Gastroesophageal sphincter (tissue), 4 donors: ENCODE measurements around the gene SUPT3H. TPM values are rescaled to one million over a fixed set of nuclear protein-coding genes. Genes with fewer than 3 reads are reported as not detected.
"Not testable (repeated sequence)": the region's sequence is repeated elsewhere in the genome, so short reads cannot be mapped to it uniquely, and the experiment has no call there.

Experiments
- ATAC-seq: fragments of 150-250 bp; one replicate; pipeline ENCODE4 v1.9.1; 2016; ENCODE audit warnings: mild to moderate bottlenecking, moderate library complexity
- H3K27ac ChIP-seq, 4 donors: fragments of 200-600 bp; sonication (generic) in 3 of 4; 1 replicate in 3 of 4; 2 replicates in 1 of 4; pipeline ENCODE4 v1.5.1; 2016 to 2019
- H3K27me3 ChIP-seq: fragments of 200-600 bp; sonication (generic); one replicate; pipeline ENCODE4 v1.5.1; 2019
- H3K36me3 ChIP-seq, 2 donors: fragments of 200-600 bp; sonication (generic); one replicate each; pipeline ENCODE4 v1.5.1; 2019; ENCODE audit warnings: control low read depth in 1 of 2
- H3K4me1 ChIP-seq, 3 donors: fragments of 200-600 bp; sonication (generic); 1 replicate in 2 of 3; 2 replicates in 1 of 3; pipeline ENCODE4 v1.5.1; 2016 to 2019; ENCODE audit warnings: control low read depth in 2 of 3
- H3K4me3 ChIP-seq, 2 donors: fragments of 200-600 bp; sonication (generic); one replicate each; pipeline ENCODE4 v1.5.1; 2019; ENCODE audit warnings: mild to moderate bottlenecking in 1 of 2, moderate library complexity in 1 of 2
- H3K9me3 ChIP-seq, 3 donors: fragments of 200-600 bp; sonication (generic); one replicate each; pipeline ENCODE4 v1.5.1; 2017 to 2019; ENCODE audit warnings: control low read depth in 2 of 3
- EP300 ChIP-seq: sonication (generic); formaldehyde crosslinking; IDR thresholded peaks from one replicate; pipeline ENCODE4 v1.6.1; 2017; ENCODE audit warnings: antibody characterized with exemption, mild to moderate bottlenecking
- POLR2A ChIP-seq, 2 donors: fragments of 450-650 bp; IDR thresholded peaks; one replicate each; pipeline ENCODE4 v1.6.1; 2017; ENCODE audit warnings: antibody characterized with exemption in 2 of 2, mild to moderate bottlenecking in 2 of 2, moderate library complexity in 1 of 2
- POLR2AphosphoS5 ChIP-seq: sonication (generic); formaldehyde crosslinking; IDR thresholded peaks from one replicate; pipeline ENCODE4 v1.6.1; 2017; ENCODE audit warnings: antibody characterized with exemption
- WGBS, 2 donors: methylation state at CpG; one replicate each; pipeline ENCODE4 v1.1.5; 2018; ENCODE audit warnings: low coverage in 1 of 2; 5-methylcytosine and 5-hydroxymethylcytosine counted together
- total RNA-seq, 4 donors: library from RNA; depleted of rRNA; stranded (reverse); fragments of >200 nt; gene quantifications; one replicate each; pipeline ENCODE4 v1.1.0, GENCODE V29; 2016
- TF ChIP-seq, protein P1 (sequence below), 4 experiments: fragments of 200-600 bp in 2 of 4; fragments of 450-650 bp in 2 of 4; sonication (generic) in 1 of 4; IDR thresholded peaks; one replicate each; pipeline ENCODE4 v1.5.1; 2017 to 2019; ENCODE audit warnings: antibody characterized with exemption in 4 of 4, mild to moderate bottlenecking in 2 of 4, moderate library complexity in 2 of 4

SUPT3H gene
- total RNA-seq, 4 donors from 2014 or later, result 3.6 to 13.1 (median 7.6) TPM

DNA sequence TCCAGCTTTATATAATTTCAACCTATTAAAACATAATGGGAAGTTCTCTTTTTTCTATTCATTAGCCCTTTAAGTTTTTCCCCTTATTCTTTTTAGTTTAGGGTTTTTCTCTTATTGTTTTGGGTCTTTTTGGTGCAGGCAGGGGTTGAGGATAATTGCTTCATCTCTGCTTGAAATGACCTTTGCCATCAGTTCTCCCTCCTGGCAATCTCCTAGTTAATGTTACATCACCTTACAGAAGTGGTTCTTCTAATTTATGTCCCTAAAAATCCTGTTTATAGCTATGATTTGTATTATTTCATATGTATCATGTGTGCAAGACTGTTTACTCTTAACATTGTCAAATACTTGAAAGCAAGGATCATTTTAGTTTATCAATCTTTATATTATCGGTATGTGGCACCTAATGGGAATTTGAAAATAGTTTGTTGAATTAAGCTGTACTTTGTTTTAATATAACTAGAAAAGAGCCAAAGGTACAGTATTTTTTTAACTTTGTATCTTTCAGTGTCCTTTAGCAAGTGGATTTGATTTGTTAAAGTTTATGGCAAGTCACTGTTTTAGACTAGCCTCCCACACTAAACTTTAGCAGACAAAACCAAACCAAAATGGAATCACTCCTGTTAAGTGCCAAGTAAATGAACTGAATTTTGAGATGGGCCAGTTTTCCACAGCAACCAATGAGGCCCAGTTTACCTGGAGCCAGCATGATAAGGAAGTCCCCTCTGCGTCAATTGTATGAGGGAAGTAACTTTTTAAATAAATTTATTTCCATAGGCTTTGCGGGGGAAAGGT, 76.2 kb downstream of the SUPT3H start:
- H3K27me3 ChIP-seq, result no peaks in the 10 kb centered on the region
- no peaks in the 10 kb centered on the region for H3K9me3 ChIP-seq
- TF ChIP-seq, protein P1, sequence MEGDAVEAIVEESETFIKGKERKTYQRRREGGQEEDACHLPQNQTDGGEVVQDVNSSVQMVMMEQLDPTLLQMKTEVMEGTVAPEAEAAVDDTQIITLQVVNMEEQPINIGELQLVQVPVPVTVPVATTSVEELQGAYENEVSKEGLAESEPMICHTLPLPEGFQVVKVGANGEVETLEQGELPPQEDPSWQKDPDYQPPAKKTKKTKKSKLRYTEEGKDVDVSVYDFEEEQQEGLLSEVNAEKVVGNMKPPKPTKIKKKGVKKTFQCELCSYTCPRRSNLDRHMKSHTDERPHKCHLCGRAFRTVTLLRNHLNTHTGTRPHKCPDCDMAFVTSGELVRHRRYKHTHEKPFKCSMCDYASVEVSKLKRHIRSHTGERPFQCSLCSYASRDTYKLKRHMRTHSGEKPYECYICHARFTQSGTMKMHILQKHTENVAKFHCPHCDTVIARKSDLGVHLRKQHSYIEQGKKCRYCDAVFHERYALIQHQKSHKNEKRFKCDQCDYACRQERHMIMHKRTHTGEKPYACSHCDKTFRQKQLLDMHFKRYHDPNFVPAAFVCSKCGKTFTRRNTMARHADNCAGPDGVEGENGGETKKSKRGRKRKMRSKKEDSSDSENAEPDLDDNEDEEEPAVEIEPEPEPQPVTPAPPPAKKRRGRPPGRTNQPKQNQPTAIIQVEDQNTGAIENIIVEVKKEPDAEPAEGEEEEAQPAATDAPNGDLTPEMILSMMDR (IDR thresholded peaks at IDR 0.05), result no peak
- TF ChIP-seq EP300 (no peak), POLR2AphosphoS5 (no peak), POLR2A (IDR thresholded peaks at IDR 0.05) (no peak)
- ATAC-seq, result no peak
- H3K36me3 ChIP-seq, result no peaks in the 10 kb centered on the region
- no peak overlapping the region for H3K4me3 ChIP-seq
- H3K27ac ChIP-seq, result no peak overlapping the region
- no peaks in the 10 kb centered on the region for H3K4me1 ChIP-seq
- 57 to 71% methylated on average over 1 to 3 of the region's 3 CpGs for WGBS, 2 donors

DNA sequence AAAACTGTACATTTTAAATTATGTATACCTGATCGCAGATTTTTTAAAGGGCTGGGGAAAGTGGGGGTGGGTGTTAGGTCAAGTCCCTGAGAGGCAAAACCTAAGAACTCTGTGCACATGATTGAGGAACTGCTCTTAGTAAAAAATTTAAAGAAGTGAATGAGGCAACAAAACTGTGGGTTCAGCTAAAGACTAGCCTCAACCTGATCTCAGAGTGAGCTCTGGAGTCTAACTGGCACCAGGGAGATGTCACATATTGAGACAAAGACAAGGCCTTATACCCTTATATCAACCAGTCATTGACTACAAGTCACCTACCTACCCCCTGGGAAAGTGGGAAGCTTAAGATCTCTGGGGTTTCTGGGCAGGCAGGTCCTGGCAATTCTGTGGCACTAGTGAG, 77.0 kb downstream of the SUPT3H start:
- TF ChIP-seq, protein P1 (IDR thresholded peaks at IDR 0.05), result no peak
- no peak for TF ChIP-seq POLR2A (IDR thresholded peaks at IDR 0.05)
- TF ChIP-seq EP300, result no peak
- TF ChIP-seq POLR2AphosphoS5, result no peak
- Histone ChIP-seq H3K4me1 (no peaks in the 10 kb centered on the region), H3K36me3 (no peaks in the 10 kb centered on the region), H3K27ac (no peak overlapping the region), H3K4me3 (no peak overlapping the region), H3K27me3 (no peaks in the 10 kb centered on the region), H3K9me3 (no peaks in the 10 kb centered on the region)
- no peak for ATAC-seq
- WGBS, 2 donors, result 89 to 90% methylated on average over 1 of the region's 1 CpG

DNA sequence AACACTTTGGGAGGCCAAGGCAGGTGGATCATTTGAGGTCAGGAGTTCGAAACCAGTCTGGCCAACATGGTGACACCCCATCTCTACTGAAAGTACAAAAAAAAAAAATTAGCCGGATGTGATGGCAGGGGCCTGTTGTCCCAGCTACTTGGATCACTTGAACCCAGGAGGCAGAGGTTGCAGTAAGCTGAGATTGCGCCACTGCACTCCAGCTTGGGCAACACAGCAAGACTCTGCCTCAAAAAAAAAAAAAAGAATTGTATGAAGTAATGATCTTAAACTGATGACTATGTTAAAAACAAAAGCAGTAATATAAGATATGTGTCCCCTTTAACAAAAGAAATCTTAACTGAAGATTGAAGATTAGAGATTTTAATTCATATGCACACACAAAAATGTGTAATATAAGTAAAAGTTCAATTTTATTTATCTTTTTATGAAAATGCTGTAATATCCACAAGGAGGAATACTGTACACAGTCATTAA, 78.6 kb downstream of the SUPT3H start:
- H3K27me3 ChIP-seq, result no peaks in the 10 kb centered on the region
- TF ChIP-seq POLR2AphosphoS5, result no peak
- no peak for TF ChIP-seq POLR2A (IDR thresholded peaks at IDR 0.05)
- TF ChIP-seq, protein P1 (IDR thresholded peaks at IDR 0.05), result no peak
- no peak for TF ChIP-seq EP300
- peaks cover 0 to 4% (median 0%) of the 10 kb centered on the region in 3 donors for H3K9me3 ChIP-seq
- WGBS, 2 donors, result 86 to 96% methylated on average over 1 to 3 of the region's 3 CpGs
- no peaks in the 10 kb centered on the region for H3K36me3 ChIP-seq
- no peak overlapping the region for H3K4me3 ChIP-seq
- H3K27ac ChIP-seq, result no peak overlapping the region
- H3K4me1 ChIP-seq, result no peaks in the 10 kb centered on the region
- no peak for ATAC-seq

DNA sequence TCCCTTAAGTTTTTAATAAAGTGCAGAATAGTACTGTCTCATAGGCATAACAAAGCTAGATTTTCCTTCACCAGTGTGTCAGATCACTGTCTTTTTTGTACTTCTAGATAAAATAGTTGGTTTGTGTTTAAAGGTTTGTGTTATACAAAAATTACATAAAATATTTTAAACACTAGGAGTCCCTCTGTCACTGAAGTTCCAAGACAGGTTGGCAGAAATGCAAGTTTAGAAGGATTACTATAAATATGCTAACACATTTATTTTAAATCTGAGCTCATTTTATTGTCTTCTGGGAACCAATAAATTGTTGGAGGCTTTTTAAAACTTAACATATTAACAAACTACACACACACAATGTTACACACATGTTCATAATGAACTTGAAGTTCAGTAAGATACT, 80.4 kb downstream of the SUPT3H start:
- no peak overlapping the region for H3K4me3 ChIP-seq
- TF ChIP-seq EP300 (no peak), POLR2A (IDR thresholded peaks at IDR 0.05) (no peak), POLR2AphosphoS5 (no peak)
- TF ChIP-seq, protein P1 (IDR thresholded peaks at IDR 0.05), result no peak
- no peaks in the 10 kb centered on the region for H3K36me3 ChIP-seq
- no peak overlapping the region for H3K27ac ChIP-seq
- peaks cover 0 to 4% (median 0%) of the 10 kb centered on the region in 3 donors for H3K9me3 ChIP-seq
- no peak for ATAC-seq
- H3K27me3 ChIP-seq, result no peaks in the 10 kb centered on the region
- H3K4me1 ChIP-seq, result no peaks in the 10 kb centered on the region

DNA sequence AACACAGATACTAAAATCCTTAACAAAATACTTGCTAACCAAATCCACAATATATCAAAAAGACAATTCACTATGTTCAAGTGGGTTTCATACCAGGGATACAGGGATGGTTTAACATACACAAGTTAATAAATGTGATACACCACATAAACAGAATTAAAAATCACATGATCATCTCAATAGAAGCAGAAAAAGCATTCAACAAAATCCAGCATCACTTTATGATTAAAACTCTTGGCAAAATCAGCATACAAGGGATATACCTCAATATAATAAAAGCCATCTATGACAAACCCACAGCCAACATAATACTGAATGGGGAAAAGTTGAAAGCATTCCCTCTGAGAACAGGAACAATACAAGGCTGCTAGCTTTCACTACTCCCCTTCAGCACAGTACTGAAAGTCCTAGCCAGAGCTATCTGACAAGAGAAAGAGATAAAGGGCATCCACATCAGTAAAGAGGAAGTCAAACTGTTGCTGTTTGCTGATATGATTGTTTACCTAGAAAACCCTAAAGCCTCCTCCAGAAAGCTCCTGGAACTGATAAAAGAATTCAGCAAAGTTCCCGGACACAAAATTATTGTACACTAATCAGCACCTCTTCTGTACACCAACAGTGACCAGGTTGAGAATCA, 83.6 kb downstream of the SUPT3H start:
- WGBS, 2 donors, result 22% methylated on average over 1 of the region's 1 CpG; no CpG with 5 or more reads in 1 of the 2 donors
- H3K4me1 ChIP-seq, H3K27ac ChIP-seq: not testable (repeated sequence)

More for the DNA sequence above, 83.6 kb downstream of the SUPT3H start:
- not testable (repeated sequence) for H3K36me3 ChIP-seq, H3K9me3 ChIP-seq, H3K27me3 ChIP-seq, ATAC-seq, H3K4me3 ChIP-seq
